GM12878 (cell line): Measurements from ENCODE around the gene MICAL3. TPM values are rescaled to one million over a fixed set of nuclear protein-coding genes. Genes with fewer than 3 reads are reported as not detected.
A peak's percentile ranks its signal among the peaks of the same experiment; 100 is the strongest.

Experiments
- ATAC-seq: fragments of 200-7000 bp; cut with Tn5 transposase; 3 replicates; pipeline ENCODE4 v1.9.1; 2020; ENCODE audit warnings: mild to moderate bottlenecking, moderate library complexity
- BruUV-seq: library from RNA; stranded (reverse); fragments of 400-500 nt; replicated peaks from 2 replicates; lab custom pipeline; 2021; lab: Mats Ljungman, UMichigan
- CTCF ChIA-PET: fragments of 300-600 bp; sonication (Branson Sonifier 250); formaldehyde crosslinking; extraction: SDS; loops from one replicate; lab custom pipeline; 2021; ENCODE audit warnings: inconsistent platforms; lab: Yijun Ruan, JAX
- POLR2A ChIA-PET: fragments of 350-600 bp; formaldehyde crosslinking; extraction: SDS; loops from one replicate; lab custom pipeline; 2021; ENCODE audit warnings: inconsistent platforms; lab: Charles Lee
- RAD21 ChIA-PET: fragments of 300-600 bp; sonication (Branson Sonifier 250); formaldehyde crosslinking; loops from one replicate; lab custom pipeline; 2023; ENCODE audit warnings: antibody characterized with exemption; ENCODE audit not compliant: unreplicated experiment; lab: Charles Lee
- SMC1A ChIA-PET: fragments of 300-600 bp; sonication (Branson Sonifier 250); formaldehyde crosslinking; loops from one replicate; lab custom pipeline; 2023; ENCODE audit not compliant: unreplicated experiment, uncharacterized antibody; lab: Charles Lee
- DNase-seq: peaks from one replicate; pipeline ENCODE4 v3.0.0-alpha.2; 2011; ENCODE audit warnings: low read depth, low spot score
- FAIRE-seq: peaks from 3 replicates; lab custom pipeline; 2011; peaks lifted over from hg19 to GRCh38; lab: Jason Lieb, UNC
- H2AFZ ChIP-seq: 2 replicates; pipeline ENCODE4 v1.6.0; 2011; ENCODE audit warnings: low read depth, low read length, control low read depth; ENCODE audit not compliant: control insufficient read depth
- H3K27ac ChIP-seq: 2 replicates; pipeline ENCODE4 v1.5.1; 2011; ENCODE audit warnings: control low read depth; ENCODE audit not compliant: control insufficient read depth, insufficient read depth
- H3K27me3 ChIP-seq, 2 experiments: replicated peaks in 1 of 2; 2 replicates each; pipeline versions ENCODE4 v1.6.0 to v1.6.1; 2011; ENCODE audit warnings: low read length in 1 of 2; ENCODE audit not compliant: control insufficient read depth in 2 of 2, insufficient read depth in 2 of 2
- H3K36me3 ChIP-seq, 2 experiments: 2 replicates each; pipeline ENCODE4 v1.5.1; 2011; ENCODE audit warnings: low read length in 1 of 2; ENCODE audit not compliant: control insufficient read depth in 2 of 2, insufficient read depth in 2 of 2
- H3K4me1 ChIP-seq: 2 replicates; pipeline ENCODE4 v1.6.1; 2011; ENCODE audit warnings: mild to moderate bottlenecking, low read length, moderate library complexity, mixed read lengths; ENCODE audit not compliant: control insufficient read depth, insufficient read depth
- H3K4me2 ChIP-seq: 2 replicates; pipeline ENCODE4 v1.6.0; 2011; ENCODE audit warnings: control low read depth; ENCODE audit not compliant: control insufficient read depth, insufficient read depth
- H3K4me3 ChIP-seq: fragments of 200-600 bp; sonication (generic); 2 replicates; pipeline ENCODE4 v1.5.1; 2016
- H3K79me2 ChIP-seq: 2 replicates; pipeline ENCODE4 v1.6.0; 2011; ENCODE audit warnings: low read length; ENCODE audit not compliant: control insufficient read depth, insufficient read depth
- H3K9ac ChIP-seq: 2 replicates; pipeline ENCODE4 v1.8.0; 2011; ENCODE audit warnings: low read length, control low read depth, mixed read lengths; ENCODE audit not compliant: control insufficient read depth, insufficient read depth
- H3K9me3 ChIP-seq: replicated peaks from 3 replicates; pipeline ENCODE4 v1.5.1; 2011; ENCODE audit warnings: mild to moderate bottlenecking, low read length; ENCODE audit not compliant: control insufficient read depth, insufficient read depth
- H4K20me1 ChIP-seq: 2 replicates; pipeline ENCODE4 v1.6.0; 2011; ENCODE audit not compliant: control insufficient read depth, insufficient read depth
- BCL3 ChIP-seq: IDR thresholded peaks from 2 replicates; pipeline ENCODE4 v1.6.1; 2011; ENCODE audit warnings: borderline replicate concordance, low read depth, mild to moderate bottlenecking, moderate library complexity, low read length; ENCODE audit not compliant: insufficient read depth, poor library complexity, severe bottlenecking
- GABPA ChIP-seq: IDR thresholded peaks from 2 replicates; pipeline ENCODE4 v1.6.1; 2014; ENCODE audit warnings: antibody characterized with exemption, low read depth, mild to moderate bottlenecking, inconsistent platforms
- NKRF ChIP-seq: fragments of 450-650 bp; conservative IDR thresholded peaks from 2 replicates; pipeline ENCODE4 v1.6.1; 2017; ENCODE audit warnings: mild to moderate bottlenecking, moderate library complexity
- POLR2A ChIP-seq: IDR thresholded peaks from 2 replicates; pipeline ENCODE4 v1.6.1; 2011; ENCODE audit warnings: low read depth, mild to moderate bottlenecking, low read length
- WGBS: methylation state at CpG from one replicate; pipeline ENCODE4 v1.1.6; 2016; ENCODE audit warnings: low lambda C conversion rate; ENCODE audit not compliant: insufficient replicate concordance, insufficient coverage; ENCODE audit errors: missing lambda C conversion rate; 5-methylcytosine and 5-hydroxymethylcytosine counted together
- in situ Hi-C: fragments of 300-500 bp; cut with MboI; formaldehyde crosslinking; loops from 9 replicates; pipeline ENCODE4 v1.14.3; 2018; ENCODE audit warnings: mixed read lengths
- intact Hi-C: fragments of 100-400 bp; cut with micrococcal nuclease; formaldehyde crosslinking; loops from one replicate; pipeline ENCODE4 v1.14.2; 2022; ENCODE audit not compliant: unreplicated experiment
- polyA plus RNA-seq, 11 experiments: library from polyadenylated mRNA; depleted of rRNA in 4 of 11; unstranded in 6 of 11; stranded (reverse) in 5 of 11; fragments of >200 nt; fragmentation: Nextera tagmentation in 4 of 11; fragmentation: Illumina TruSeq in 1 of 11; extraction: Ambion mirVana in 4 of 11; extraction: Trizol in 1 of 11; gene quantifications; 1 replicate in 1 of 11; 2 replicates in 10 of 11; pipeline versions ENCODE4 v1.2.1 to v1.2.3, GENCODE V29; 2011 to 2016; ENCODE audit warnings: inconsistent platforms in 2 of 11, missing spikeins in 2 of 11, low read depth in 1 of 11
- total RNA-seq, 4 experiments: library from RNA; depleted of rRNA in 3 of 4; stranded (reverse); fragments of >200 nt in 3 of 4; fragmentation: Illumina TruSeq in 1 of 4; extraction: Trizol in 1 of 4; gene quantifications; 2 replicates each; pipeline versions ENCODE4 v1.2.1 to v1.2.3, GENCODE V29; 2013 to 2021

Gene MICAL3
- total and polyA plus RNA-seq, 10 of the 15 experiments (the other 5 are each of a cell fraction or from before 2014, with no cell fraction given) = 2.6 to 92.2 (median 24.0) TPM

GRCh38 chr22:17782621-17783020, 241.7 kb downstream of the MICAL3 start:
- H3K36me3 ChIP-seq = peaks cover 0 to 2% of the 10 kb centered on the region in 2 experiments; a peak in 3 of 4 replicates
- FAIRE-seq (no peak), DNase-seq (no peak), ATAC-seq (no peak)
- BruUV-seq = no TSS peak
- no peak overlapping the region for H3K9ac ChIP-seq
- no peaks in the 10 kb centered on the region for H4K20me1 ChIP-seq
- WGBS = 97% methylated on average over 13 of the region's 13 CpGs
- ChIA-PET POLR2A (interaction anchor here (0.6 to 6.7 kb wide), 3 partner anchors 10 to 152 kb away, joined by 3 to 85 read pairs (median 6); no protein-coding TSS in a partner anchor), RAD21 (interaction anchor here (0.8 to 3.4 kb wide), 4 partner anchors 9 to 15 kb away, joined by 3 to 27 read pairs (median 7); no protein-coding TSS in a partner anchor), SMC1A (interaction anchor here (1.0 to 1.2 kb wide), 2 partner anchors 37 to 294 kb away, joined by 4 read pairs; no protein-coding TSS in a partner anchor), CTCF (interaction anchor here (0.9 to 5.3 kb wide), 6 partner anchors 10 to 224 kb away, joined by 3 to 101 read pairs (median 19); no protein-coding TSS in a partner anchor)
- peaks cover 46% of the 10 kb centered on the region for H3K4me1 ChIP-seq
- intact Hi-C loops = no loop called here
- H2AFZ ChIP-seq = no peak overlapping the region
- H3K9me3 ChIP-seq = no peaks in the 10 kb centered on the region; the same call in 2 of the 3 replicates
- H3K79me2 ChIP-seq = peaks cover 32% of the 10 kb centered on the region
- in situ Hi-C loops = no loop called here
- H3K4me2 ChIP-seq = no peak overlapping the region
- no peak overlapping the region for H3K4me3 ChIP-seq
- no peak overlapping the region for H3K27ac ChIP-seq
- TF ChIP-seq POLR2A (peak; percentile 33; the same call in 1 of the 2 replicates), GABPA (no peak), NKRF (no peak), BCL3 (no peak)
- no peaks in the 10 kb centered on the region for H3K27me3 ChIP-seq
